CD4-positive, alpha-beta T cell treated with Interleukin-17A for 4 hours (primary cell): Measurements from ENCODE around the gene GRAP.
A peak's percentile ranks its signal among the peaks of the same experiment; 100 is the strongest.
"Not testable (repeated sequence)": the region's sequence is repeated elsewhere in the genome, so short reads cannot be mapped to it uniquely, and the experiment has no call there.

Experiments
- DNase-seq: peaks from one replicate; pipeline ENCODE4 v3.0.0-alpha.2; 2020; ENCODE audit warnings: mixed read lengths

The GRAP gene

DNA sequence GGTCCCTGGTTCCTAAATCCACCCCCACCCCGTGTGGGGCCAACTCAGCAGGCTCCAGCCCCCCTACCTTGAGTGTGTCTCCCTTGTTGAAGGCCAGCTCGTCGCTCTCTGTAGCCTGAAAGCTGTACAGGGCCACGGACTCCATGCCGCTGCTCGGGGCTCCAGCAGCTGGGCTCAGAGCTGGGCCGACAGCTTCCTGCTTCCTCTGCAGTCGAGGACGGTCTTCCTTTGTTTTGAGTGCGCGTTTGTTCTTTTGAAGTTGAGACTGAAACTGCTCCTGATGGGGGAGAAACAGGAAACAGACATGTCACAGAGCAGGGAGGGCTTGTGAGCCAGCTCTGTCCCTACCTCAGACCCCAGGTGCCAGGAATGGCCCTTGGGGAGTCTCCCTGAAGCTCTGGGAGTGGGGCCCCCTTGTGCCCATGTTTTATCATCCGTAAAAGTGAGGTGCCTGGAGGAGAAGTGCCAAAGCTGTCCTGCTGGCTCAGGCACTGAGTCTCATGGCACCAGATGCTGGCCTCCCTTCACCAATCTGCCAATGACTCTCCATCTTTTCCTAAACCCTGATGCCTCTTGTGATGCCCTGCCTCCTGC, at the start of gene GRAP:
Gene GRAP (minus strand): TSS at position 176 of the 594 bp plus-strand sequence. CDS start 31 bp downstream, at position 145.
- DNase-seq = not testable (repeated sequence)

DNA sequence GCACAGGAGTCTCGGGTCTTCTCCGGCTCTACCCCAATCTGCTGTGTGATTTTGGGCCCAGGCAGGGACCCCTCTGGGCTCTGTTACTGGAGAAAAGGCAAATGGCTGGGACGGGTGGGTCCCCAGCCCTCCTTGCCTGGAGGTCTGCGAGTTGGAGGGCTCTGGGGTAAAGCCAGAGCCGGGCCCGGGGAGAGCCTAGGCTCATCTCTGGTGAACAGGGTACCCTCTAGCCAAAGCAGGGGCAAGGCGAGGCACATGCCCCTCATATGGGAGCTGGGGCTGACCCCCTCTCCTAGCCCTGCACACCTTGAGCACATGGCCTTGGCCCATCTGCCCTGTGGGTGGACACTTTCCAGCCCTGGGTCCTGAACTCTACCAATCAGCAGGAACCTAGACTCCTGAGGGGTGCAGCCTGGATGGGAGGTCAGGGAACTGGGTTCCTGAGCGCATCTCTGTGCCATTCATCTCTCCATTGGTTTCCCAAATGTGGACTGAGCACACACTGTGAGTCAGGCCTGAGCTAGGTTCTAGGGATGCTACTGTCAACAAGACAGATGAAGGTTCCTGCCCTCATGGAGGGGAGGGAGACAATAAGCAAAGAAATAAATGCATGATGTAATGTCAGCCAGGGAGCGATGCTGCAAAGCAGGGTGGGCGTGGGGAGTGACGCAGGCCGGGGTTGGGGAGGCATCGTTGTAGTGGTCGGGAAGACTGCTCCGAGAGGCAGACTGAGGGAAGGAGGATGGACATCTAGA, 47.1 kb upstream of the GRAP start:
- DNase-seq = not testable (repeated sequence)

DNA sequence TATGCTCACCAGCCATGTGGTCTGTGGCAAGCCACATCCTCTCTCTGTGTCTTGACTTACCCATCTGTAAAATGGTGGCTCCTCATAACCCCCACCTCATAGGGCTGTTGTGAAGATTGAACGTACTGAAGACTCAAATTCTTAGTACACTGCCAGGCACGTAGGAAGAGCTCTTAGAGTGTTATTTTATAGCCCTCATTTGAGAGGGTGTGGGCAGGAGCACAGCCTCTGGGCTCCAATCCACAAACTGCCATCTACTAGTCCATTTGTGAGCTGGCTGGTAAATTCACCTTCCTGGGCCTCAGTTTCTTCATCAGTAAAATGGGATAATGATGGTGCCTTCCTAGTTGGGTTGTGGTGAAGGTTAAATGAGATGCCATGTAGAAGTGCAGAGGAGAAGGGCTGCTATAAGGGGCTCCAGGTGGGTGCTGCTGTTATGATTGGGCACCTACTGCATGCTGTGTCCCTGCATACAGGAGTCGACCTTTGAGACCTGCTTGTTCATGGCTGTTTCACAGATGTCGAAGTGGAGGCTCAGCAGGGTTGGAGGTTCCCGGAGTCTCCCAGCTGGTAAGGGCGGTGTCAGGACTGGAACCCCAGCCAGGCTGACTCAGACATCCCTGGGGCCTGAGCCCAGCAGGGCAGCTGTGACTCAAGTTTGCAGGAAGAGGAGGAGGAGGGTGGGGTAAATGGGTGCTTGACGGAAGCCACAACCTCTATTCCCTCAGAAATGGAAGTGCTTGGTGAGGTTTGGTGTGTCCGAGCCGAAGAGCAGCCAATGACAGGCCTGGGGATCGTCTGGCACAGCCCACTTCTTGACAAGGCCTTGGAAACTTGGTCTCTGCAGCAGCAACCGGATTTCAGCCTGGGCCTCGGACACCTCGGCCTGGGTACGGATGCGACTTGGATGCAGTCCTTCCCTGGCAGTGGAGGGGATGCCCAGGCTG, 46.3 kb upstream of the GRAP start:
- DNase-seq = not testable (repeated sequence)

DNA sequence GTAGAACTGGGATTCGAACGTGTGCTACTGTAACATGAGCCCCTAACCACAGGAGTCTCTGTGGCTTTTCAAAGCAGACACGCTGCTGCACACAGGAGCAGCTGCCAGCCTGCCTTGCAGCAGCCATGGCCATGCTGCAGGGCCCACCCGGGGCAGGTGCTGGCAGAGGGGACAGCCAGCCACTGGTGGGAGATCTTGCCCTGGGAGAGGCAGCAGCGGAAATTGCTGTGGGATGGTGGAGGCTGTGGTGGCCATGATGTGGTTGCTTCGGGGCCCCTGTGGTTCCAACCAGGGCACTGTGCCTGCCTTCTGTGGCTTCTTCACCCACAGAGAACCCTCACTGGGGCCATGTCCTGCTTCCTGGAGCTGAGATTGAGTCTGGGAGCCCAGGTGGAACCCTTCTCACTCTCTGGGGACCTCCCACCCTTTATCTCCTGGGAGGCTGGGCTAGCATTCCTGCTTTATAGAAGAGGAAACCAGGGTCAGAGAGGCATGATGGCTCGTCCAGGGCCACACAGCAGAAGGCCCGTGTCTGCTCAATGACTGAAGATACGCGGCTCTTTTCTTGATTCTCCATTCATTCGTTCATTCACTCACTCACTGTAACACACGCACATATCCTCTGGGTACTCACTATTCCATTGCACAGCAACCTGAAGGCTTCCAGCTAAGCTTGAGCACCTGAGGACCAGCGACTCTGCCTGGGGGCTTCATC, 43.5 kb upstream of the GRAP start:
- DNase-seq = not testable (repeated sequence)

DNA sequence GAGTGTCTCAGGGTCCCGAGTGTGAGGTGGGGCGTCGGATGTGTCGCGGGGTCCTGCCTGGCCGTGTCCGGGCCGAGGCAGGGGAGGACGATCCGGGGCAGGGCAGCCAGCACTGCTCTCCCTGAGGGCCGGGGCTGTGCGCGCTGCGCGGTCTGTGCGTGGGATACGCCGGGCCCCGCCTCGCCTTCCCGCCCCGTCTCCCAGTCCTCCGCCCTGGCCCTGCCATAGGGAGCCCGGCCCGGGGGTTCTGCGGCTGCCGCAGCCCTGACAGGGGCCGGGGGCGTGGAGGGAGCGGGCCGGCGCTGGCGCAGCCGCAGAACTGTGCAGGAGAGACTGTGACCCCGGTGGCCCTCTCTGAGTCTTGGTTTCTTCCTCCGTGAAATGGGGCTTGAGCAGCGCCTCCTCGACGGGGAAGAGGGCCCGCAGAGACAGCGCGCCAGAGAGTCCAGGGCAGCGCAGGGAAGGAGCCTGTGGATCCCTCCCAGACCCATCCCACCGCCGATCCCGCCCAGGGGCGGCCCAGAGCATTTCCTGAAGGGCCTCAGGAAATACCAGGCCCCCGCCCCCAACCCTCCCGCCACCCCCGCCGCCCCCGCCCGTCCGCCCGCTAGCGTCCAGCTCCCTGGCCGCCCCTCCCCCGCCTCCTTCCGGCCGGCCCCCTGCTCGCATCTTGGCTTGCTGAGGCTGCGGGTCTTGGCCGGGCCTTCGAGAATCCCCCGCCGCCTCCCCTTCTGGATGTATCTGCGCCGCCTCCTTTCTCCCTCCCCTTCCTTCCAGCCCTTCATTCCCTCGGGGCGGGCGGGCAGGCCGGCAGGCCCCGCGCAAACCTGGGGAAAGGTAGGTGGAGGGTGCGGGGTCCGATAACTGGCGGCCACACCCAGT, 42.3 kb upstream of the GRAP start:
- DNase-seq = not testable (repeated sequence)

DNA sequence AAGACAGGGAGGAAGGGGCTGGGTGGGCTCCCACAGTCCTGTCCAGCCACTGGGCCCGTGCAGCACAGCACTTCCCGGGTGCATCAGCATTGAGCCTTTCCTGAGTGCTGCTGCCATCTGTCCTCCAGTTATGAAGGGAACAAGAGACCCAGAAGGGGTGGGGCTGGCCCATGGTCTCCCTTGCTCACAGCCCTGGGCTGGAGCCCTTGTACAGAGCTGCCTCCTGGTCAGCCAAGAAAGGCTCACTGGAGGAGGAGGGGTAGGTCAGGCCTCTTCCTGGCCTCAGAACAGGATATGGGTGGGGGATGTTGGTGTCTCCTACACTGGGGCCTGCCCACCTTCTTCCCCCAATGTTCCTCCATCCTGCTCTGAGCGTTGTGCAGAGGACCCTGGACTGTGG, 30.6 kb upstream of the GRAP start:
- not testable (repeated sequence) for DNase-seq

GRCh38 chr17:19076398-19077192, 29.8 kb upstream of the GRAP start:
- DNase-seq = not testable (repeated sequence)

DNA sequence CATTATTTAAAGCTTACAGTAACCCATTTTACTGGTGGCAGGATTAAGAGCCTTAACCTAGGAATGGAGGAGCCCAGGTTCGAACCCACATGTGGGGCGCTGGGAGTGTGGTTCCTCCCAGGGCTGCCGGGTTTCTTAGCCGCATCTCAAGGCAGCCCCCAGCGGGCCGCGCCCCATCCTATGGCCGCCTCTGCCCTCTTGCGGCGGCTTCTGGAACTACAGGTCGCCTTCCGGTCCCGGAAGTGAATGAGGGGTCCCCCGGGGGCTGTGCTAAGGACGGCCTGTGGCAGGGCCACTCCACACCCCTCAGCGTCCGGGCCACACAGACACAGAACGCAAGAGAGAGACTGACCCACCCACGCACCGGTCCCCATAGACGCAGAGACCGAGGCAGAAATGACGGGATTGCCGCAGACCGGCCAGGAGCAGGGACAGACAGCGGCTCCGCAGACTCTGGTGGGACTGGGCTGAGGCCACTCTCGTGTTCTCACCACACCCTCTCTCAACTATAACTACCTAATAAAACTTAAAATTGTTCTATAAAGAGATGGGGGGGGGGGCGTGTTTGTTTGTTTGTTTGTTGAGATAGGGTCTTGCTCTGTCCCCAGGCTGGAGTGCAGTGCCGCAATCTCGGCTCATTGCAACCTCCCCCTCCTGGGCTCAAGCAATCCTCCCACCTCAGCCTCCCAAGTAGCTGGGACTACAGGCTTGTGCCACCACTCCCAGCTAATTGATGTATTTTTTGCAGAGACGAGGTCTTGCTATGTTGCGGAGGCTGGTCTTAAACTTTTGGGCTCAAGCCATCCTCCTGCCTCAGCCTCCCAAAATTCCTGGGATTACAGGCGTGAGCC, 23.8 kb upstream of the GRAP start:
- DNase-seq = not testable (repeated sequence)

- DNase-seq = peak; percentile 8
Observed at GRCh38 chr17:19064378-19064777, 17.6 kb upstream of the GRAP start.

GRCh38 chr17:19063326-19063956, 16.7 kb upstream of the GRAP start:
- not testable (repeated sequence) for DNase-seq

- not testable (repeated sequence) for DNase-seq
Observed at GRCh38 chr17:19062718-19063325, 16.1 kb upstream of the GRAP start.

DNA sequence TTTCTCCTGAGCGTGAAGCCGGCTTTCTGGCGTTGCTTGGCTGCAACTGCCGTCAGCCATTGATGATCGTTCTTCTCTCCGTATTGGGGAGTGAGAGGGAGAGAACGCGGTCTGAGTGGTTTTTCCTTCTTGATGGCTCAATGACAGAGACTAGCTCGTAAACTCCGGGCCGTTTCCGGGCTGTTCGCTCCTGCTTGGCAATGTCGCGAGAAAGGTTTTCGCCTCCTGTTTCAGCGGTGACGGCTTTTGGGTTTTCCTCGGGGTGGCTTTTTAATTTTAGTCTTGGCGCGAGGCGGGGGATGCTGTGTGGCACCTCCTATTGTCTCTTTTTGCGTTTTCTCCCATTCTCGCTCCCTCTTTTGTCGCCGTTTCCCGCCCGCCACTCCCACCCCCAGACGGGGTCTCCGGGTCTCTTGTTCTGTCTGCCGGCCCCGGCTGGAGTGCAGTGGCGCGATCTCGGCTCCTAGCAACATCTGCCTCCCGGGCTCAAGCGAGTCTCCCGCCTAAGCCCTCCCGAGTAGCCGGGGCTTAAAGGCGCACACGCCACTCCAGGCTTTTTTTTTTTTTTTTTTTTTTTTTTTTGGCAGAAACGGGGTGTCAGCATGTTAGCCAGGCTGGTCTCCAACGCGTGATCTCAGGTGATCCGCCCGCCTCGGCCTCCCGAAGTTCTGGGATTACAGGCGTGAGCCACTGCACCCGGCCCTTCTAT, 15.4 kb upstream of the GRAP start:
- not testable (repeated sequence) for DNase-seq

DNA sequence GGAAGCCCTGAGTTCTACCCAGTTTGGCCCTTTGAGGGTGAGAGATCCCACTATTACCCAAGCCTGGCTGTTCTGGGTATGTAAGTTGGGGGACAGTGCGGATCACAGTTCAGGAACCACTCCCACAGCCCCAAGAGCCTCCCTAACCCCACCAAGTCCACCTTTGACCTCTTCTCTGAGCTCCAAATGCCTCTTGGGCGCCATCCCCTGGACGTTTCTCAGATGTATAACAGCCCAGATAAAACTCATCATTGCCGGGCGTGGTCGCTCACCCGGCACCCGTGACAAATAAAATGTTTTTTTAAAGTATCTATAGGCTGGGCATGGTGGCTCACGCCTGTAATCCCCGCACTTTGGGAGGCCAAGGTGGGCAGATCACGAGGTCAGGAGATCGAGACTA, 8.7 kb upstream of the GRAP start:
- DNase-seq = not testable (repeated sequence)

DNA sequence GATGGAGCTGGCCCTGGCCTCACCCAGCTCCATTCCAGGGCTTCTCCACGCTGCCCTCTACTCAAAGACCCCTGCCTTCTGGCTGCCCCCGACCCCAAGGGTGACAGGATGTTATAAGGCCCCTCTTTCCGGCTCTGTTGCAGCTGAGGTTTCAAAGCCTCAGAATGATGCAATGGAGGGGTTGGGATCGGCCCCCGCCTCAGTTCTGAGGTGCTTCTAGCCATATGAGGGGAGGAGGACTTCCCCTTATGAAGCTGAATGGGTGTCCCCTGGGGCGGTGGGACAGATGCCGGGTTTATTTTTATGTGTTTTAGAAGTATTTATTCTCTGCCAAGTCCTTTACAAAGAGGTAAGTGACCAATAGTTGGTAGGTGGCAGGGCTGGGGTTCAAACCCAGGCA, 2.1 kb upstream of the GRAP start:
- not testable (repeated sequence) for DNase-seq

DNA sequence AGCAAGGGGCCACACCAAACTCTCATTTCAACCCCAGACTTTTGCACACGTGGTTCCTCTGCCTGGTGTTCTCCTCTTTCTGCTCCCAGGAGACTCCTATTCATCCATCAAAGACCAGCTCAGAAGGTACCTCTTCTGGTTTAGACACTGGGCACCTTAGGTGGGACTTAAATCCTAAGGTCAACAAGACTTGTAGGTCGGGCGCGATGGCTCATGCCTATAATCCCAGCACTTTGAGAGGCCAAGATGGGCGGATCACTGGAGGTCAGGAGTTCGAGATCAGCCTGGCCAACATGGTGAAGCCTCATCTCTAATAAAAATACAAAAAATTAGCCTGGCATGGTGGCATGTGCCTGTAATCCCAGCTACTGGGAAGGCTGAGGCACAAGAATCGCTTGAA, 753 bp upstream of the GRAP start:
- DNase-seq = not testable (repeated sequence)

DNA sequence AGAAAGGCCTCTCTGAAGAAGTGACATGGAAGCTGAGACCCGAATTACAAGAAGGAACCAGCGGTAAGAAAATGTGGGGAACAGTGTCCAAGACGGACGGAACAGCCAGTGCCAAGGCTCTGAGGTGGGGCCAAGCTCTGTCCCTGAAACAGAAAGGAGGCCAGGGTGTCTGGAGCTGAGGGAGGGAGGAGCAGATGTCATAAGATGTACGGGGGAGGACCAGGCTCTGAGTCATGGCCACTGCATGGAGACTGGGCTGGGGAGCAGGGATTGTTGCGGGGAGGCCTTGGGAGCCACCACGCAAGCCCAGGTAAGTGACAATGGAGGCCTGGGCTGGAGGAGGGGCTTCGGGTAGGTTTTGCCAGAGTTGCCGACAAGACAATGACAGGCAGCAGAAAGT, 2.1 kb downstream of the GRAP start:
- DNase-seq = not testable (repeated sequence)

- not testable (repeated sequence) for DNase-seq
Observed at GRCh38 chr17:19043032-19043431, 3.7 kb downstream of the GRAP start.

DNA sequence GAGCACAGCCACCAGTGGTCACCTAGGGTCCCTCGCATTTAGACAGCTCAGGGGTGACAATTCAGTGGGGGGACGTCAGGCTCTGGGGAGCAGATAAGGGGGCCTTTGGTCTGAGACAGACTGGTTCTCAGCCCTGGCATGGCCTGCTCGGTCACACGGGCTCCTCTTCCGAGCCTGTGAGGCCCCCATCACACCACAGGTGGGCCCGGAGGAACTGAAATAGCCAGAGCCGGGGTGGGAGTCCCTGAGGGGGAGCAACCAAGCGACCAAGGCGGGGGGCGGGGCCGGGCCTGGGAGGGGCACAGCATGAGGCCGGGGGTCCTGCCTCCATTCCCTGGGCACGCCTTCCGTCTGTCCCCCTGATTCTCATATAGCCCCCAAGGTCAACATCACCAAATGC, 4.4 kb downstream of the GRAP start:
- DNase-seq = not testable (repeated sequence)
